Upper lobe of right lung (tissue), 1 donor: ENCODE data around the gene PCCA. TPM values are rescaled to one million over a fixed set of nuclear protein-coding genes. Genes with fewer than 3 reads are reported as not detected.

Experiments
- ATAC-seq: fragments of 200-7000 bp; cut with Tn5 transposase; one replicate; pipeline ENCODE4 v1.9.1; 2020; ENCODE audit warnings: mild to moderate bottlenecking, moderate library complexity
- DNase-seq: peaks from one replicate; pipeline ENCODE4 v3.0.0-alpha.2; 2020
- H3K27ac ChIP-seq: fragments of 200-600 bp; one replicate; pipeline ENCODE4 v1.8.0; 2022
- H3K27me3 ChIP-seq: fragments of 200-600 bp; one replicate; pipeline ENCODE4 v1.8.0; 2022; ENCODE audit warnings: mild to moderate bottlenecking
- H3K36me3 ChIP-seq: fragments of 200-600 bp; one replicate; pipeline ENCODE4 v1.8.0; 2022
- H3K4me1 ChIP-seq: fragments of 200-600 bp; one replicate; pipeline ENCODE4 v1.8.0; 2022
- H3K4me3 ChIP-seq: fragments of 200-600 bp; one replicate; pipeline ENCODE4 v1.8.0; 2022; ENCODE audit warnings: mild to moderate bottlenecking
- H3K9me3 ChIP-seq: fragments of 200-600 bp; one replicate; pipeline ENCODE4 v1.8.0; 2022
- intact Hi-C: fragments of 100-400 bp; cut with DNase I; formaldehyde crosslinking; loops from one replicate; pipeline ENCODE4 v1.11.0; 2022
- total RNA-seq: library from RNA; stranded (reverse); fragmentation: NEBNext Ultra II Directional; extraction: Animal tissue kit (Norgen Biotek cat#: 25700); gene quantifications from one replicate; pipeline ENCODE4 v1.2.1, GENCODE V29; 2021
- TF ChIP-seq, protein P1 (sequence below): fragments of 200-600 bp; IDR thresholded peaks from one replicate; pipeline ENCODE4 v1.8.0; 2022; ENCODE audit warnings: antibody characterized with exemption
- donor health status: DM: no; HTN: yes; CAD: no; lungs with severe emphysema.

Gene PCCA
- total RNA-seq, 1 donor from 2014 or later, result 34.7 TPM

- TF ChIP-seq, protein P1, sequence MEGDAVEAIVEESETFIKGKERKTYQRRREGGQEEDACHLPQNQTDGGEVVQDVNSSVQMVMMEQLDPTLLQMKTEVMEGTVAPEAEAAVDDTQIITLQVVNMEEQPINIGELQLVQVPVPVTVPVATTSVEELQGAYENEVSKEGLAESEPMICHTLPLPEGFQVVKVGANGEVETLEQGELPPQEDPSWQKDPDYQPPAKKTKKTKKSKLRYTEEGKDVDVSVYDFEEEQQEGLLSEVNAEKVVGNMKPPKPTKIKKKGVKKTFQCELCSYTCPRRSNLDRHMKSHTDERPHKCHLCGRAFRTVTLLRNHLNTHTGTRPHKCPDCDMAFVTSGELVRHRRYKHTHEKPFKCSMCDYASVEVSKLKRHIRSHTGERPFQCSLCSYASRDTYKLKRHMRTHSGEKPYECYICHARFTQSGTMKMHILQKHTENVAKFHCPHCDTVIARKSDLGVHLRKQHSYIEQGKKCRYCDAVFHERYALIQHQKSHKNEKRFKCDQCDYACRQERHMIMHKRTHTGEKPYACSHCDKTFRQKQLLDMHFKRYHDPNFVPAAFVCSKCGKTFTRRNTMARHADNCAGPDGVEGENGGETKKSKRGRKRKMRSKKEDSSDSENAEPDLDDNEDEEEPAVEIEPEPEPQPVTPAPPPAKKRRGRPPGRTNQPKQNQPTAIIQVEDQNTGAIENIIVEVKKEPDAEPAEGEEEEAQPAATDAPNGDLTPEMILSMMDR, result no peak
- ATAC-seq, result no peak
- Histone ChIP-seq H3K27me3 (no peaks in the 10 kb centered on the region), H3K4me1 (no peaks in the 10 kb centered on the region), H3K4me3 (no peak overlapping the region), H3K27ac (no peak overlapping the region), H3K9me3 (no peaks in the 10 kb centered on the region), H3K36me3 (no peaks in the 10 kb centered on the region)
- intact Hi-C loops, result no loop called here
- no peak for DNase-seq
Measured at GRCh38 chr13:100464006-100464405, 375.1 kb downstream of the PCCA start.

DNA sequence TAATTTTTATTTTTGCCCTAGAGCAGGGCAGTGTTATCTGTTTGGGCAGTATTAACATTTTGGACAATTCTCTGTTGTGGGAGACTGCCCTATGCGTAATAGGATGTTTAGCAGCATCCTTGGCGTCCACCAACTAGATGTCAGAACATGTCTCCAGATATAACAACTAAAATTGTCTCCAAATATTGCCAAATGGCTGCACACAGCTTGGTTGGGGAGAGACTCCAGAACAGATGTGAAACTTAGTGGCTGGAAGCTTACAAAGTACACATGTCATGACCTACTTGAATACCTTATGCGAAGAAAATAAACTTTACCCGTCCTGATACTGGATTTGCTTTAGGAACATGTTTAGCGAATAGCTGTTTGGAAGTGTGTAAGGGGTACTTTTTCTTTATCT, 376.7 kb downstream of the PCCA start:
- intact Hi-C loops, result no loop called here
- no peak for ATAC-seq

DNA sequence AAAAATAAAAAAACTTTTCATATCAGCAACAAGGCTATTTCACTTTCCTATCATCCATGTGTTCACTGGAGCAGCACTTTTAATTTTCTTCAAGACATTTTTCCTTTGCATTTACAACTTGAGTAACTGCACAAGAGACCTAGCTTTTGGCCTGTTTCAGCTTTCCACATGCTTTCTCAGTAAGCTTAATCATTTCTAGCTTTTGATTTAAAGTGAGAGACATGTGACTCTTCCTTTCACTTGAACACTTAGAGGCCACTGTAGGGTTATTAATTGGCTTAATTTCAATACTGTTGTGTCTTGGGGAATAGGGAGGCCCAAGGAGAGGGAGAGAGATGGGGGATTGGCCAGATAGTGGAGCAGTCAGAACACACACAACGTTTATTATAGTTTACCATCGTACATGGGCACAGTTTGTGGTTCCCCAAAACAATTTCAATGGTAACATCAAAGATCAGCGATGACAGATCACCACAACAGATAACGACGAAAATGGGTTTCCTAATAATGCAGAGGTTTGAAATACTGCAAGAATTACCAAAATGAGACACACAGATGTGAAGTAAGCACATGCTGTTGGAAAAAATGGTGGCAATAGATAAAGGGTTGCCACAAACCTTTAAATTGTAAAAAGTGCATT, 382.1 kb downstream of the PCCA start:
- DNase-seq (no peak), ATAC-seq (no peak)
- Histone ChIP-seq H3K4me3 (no peak overlapping the region), H3K27ac (no peak overlapping the region), H3K4me1 (no peaks in the 10 kb centered on the region), H3K9me3 (no peaks in the 10 kb centered on the region), H3K36me3 (no peaks in the 10 kb centered on the region), H3K27me3 (no peaks in the 10 kb centered on the region)
- TF ChIP-seq, protein P1, result no peak
- intact Hi-C loops, result no loop called here

More for the DNA sequence above, 376.7 kb downstream of the PCCA start:
- no peaks in the 10 kb centered on the region for H3K27me3 ChIP-seq
- no peak for DNase-seq
- no peaks in the 10 kb centered on the region for H3K9me3 ChIP-seq
- H3K27ac ChIP-seq, result no peak overlapping the region
- H3K4me3 ChIP-seq, result no peak overlapping the region
- TF ChIP-seq, protein P1, result no peak
- H3K36me3 ChIP-seq, result no peaks in the 10 kb centered on the region
- no peaks in the 10 kb centered on the region for H3K4me1 ChIP-seq

DNA sequence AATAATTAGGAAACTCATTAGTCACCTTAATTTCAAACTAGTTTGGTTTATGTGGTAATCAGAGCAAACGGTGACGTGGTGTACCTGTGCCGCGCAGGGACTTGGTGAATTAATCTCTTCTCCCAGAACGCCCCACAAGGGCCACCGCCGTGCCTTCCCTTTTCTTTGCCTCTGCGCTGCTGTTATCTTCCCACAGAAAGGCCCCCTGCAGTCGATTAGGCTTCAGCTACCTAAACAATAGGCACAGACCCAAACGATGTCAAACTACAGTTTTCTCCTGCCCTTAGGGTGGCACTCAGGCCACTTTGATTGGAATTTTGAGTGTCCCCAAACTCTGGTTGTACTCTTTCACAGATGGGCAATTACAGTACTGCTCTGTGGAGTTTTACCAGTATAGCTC, 384.2 kb downstream of the PCCA start:
- ATAC-seq (no peak), DNase-seq (no peak)
- intact Hi-C loops, result no loop called here
- H3K36me3 ChIP-seq, result no peaks in the 10 kb centered on the region
- no peaks in the 10 kb centered on the region for H3K9me3 ChIP-seq
- no peaks in the 10 kb centered on the region for H3K27me3 ChIP-seq
- H3K27ac ChIP-seq, result no peak overlapping the region
- no peaks in the 10 kb centered on the region for H3K4me1 ChIP-seq
- TF ChIP-seq, protein P1, result no peak
- H3K4me3 ChIP-seq, result no peak overlapping the region

- intact Hi-C loops, result no loop called here
- no peak overlapping the region for H3K27ac ChIP-seq
- no peaks in the 10 kb centered on the region for H3K36me3 ChIP-seq
- DNase-seq (no peak), ATAC-seq (no peak)
- H3K4me3 ChIP-seq, result no peak overlapping the region
- TF ChIP-seq, protein P1, result no peak
- no peaks in the 10 kb centered on the region for H3K4me1 ChIP-seq
- H3K27me3 ChIP-seq, result no peaks in the 10 kb centered on the region
- no peaks in the 10 kb centered on the region for H3K9me3 ChIP-seq
Measured at GRCh38 chr13:100473501-100474044, 384.7 kb downstream of the PCCA start.
